Measurements from ENCODE around the gene KRT4.

KRT4 gene

DNA sequence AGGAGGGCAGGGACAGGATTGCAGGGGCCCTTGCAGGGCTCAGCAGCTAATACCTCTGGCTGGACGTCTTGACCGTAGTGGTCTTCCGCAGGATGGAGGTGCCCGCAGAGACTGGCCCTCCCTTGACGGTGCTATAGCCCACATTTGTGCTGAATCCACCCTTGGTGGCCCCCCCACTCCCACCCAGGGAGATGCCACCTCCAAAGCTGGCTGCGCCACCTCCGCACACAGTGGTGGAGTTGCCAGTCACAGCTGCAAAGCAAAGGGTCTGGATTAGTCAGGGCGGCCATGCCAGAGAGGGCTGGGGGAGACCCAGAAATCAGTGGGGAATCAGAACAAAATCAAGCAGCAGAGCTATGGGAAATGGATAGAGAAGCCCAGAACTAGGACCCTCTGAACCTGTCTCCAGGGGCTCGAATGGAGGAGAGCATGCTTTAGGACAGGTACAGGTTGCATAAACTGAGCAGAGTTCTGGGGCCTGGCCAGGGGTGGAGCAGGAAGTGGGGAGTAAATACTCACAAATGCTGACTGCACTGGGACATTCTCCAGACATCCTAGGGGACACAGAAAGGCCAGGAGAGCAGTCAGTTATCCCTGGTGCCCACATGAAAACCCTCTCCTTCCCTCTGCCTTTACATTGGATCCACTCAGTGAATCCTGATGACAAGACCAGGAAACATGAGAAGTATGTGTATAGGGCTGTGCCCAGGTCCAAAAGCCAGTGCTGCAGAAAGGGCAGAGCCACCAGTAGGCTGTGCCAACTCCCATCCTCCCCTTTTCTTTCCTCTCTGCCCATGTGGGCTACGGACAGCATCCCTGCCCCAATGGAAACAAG is 8.1 kb upstream of the KRT4 start:
- no peak for DNase-seq

DNA sequence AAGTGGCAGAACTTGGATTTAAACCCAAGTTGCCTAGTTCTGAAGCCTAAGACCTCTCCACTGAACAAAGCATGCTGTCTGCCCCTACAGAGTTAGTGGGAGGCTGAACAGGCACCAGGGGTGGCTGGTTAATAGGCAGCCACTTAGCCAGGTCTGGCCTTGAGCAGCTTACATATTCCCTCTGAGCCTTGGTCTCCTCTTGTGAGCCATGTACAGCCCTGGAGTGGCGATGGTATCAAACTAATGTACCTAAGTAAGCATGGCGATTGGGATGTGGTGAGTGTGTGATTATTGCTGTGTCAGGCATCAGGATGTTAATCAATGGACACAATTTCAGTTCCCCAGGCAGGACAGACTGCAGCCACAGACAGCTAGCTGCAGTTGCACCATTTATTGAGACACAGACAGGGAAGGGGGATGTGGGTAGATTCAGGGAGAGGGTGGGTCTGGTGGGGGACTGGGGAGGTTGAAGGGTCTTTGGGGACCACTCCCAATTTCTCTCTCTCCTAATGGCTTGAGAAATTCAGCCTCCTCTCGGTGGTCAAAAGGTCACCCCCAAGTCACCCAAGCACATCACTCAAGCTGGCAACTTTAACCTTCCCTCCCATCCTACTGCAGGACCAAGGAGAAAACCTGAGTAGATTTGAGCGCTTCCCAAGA is 7.3 kb upstream of the KRT4 start:
- DNase-seq: no peak

DNA sequence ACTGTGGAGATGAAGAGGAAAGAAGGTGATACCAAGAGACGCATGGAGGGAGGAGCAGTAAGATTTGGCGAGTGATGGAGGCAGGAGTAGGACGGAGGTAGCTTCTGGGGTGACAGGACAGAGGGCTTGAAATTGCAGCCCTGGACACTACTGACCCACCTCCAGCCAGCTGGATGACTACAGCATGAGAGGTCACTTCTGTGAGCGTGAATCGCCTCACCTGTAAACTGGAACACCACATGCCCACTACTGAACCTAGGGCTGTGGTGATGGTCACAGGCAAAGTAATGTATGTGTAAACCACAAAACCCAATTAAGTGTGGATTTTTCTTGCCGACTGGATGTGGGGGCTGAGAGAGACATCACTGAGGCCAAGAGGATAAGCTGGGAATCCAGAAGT is 6.6 kb upstream of the KRT4 start:
- no peak for DNase-seq

DNA sequence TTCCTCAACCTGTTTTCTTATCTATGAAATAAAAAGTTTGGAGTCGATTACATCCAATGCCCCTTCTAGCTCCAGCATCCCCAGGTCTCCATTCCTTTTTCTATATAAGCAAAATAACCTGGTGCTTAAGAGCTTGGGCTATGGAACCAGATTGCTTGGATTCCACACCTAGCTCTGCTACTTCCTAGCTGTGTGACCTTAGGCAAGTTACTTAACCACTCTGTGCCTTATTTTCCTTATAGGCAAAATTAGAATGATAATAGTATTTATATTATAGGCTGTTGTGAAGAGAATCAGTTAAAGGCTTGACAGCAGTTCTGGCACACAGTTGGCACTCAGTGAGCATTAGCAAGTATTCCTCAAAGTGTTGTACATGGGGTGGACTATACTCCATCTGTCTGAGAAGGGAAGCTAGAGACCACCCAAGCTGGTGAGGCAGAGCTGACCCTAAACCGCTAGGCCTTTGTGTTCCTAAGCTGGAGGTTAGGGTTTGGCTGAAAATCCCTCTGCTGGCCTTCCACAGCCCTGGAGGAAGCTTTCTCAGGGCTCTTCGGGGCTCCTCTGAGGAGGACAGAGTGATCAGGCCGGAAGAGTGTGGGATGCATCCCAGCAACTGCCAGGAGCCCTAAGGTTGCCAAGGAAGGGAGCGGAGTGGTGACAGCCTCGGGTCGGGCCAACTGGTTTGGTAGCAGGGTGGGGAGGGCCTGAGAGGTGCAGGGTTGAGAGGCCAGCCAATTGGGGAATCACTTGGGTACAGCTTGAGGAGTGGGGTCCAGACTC is 6.0 kb upstream of the KRT4 start:
- no peak for DNase-seq

DNA sequence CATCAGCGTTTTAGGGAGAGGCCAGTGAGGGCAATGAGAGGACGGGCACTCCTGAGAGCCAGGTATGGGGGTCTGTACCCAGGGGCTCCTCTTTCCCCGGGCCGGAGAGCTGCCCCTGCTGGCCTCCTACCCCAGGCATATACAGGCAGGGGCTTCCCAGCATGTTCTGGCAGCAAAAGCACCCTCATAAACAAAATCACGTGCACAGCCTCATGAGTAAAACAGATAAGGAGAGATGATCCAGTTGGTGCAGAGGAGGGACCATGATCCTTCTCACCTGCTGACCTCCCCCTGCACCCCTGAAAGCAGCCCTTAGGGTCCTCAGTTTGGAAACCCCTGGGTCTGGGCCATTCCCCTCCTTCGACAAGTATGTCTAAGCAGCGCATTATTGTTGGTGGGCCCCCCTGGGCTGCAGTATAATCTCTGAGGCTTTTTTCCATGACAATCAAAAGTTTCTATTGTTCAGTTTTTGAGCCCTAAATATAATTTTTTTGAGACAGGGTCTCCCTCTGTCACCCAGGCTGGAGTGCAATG is 5.0 kb upstream of the KRT4 start:
- no peak for DNase-seq

DNA sequence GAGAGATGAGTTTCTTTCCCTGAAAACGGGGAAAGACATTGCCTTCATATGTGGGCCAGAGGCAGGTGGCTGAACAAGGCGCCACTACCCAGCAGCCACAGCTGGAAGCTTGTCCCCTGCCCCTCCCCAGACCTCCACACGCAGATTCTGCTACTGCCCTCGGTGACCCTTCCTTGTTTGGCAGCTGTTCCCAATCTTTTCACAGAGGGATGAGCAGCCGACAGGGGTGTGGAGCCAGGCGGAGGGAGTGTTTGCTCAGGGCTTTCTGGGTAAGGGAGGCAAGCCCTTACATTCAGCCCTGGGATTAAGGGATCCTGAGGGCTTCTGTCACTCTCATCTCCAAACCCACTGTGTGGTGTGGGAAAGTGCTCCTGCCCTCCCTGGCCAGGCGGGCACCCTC is 4.5 kb upstream of the KRT4 start:
- DNase-seq: no peak

DNA sequence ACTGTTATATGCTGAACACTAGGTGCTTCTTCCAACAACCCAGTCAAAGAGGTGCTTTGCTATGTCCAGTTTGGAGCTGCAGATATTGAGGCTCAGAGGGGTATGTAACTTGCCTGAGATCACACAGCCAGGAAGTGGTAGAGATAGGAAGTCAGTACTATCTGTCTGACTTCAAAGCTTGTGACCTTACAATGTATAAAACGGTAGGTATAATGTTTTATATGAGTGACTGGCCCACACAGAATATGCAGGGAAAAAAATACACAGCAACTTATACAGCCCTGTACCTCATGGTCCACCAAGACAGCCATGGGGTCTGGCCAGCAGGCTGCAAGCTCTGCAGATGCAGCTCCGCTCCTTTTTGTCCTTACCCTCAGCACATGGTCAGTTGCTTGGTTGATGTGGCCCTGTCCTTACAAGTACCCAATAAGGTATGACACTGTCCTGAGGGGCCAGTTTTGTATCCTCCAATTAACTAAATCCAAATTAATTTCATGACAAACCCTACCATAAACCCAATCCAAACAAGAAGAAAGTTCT is 3.9 kb upstream of the KRT4 start:
- DNase-seq: peak in 1 of 5 experiments; percentile 21

DNA sequence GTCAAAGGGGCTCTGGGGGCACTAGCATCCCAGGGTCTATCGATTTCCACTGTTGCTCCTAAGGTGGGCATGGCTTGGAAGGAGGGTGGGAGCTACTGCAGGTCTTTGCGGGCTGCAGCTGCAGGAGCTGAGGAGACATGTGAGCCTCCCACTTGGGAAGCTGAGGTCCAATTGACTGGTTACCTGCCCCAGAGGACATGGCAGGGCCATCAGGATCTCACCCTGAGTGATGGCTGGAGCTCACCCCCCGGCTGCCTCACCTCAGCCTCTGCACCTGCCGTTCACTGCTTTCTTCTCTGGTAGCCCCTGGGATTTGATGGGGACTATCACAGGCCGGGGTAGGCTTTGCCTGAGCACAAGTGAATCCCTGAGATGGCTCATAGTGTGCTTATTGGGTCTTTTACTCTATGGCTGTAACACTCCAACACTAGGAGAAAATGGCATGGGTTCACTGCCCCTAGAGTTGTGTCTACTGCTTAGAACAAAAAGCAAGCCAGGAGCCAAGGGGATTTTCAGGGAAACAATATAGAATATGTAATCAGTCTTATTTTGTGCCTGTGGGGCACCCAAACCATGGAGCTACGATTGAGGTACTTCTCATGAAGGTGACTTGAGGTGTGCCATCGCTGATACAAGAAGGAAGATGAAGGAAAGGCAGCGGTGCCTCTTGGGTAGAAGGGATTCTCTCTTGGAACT is 3.2 kb upstream of the KRT4 start:
- DNase-seq: no peak

DNA sequence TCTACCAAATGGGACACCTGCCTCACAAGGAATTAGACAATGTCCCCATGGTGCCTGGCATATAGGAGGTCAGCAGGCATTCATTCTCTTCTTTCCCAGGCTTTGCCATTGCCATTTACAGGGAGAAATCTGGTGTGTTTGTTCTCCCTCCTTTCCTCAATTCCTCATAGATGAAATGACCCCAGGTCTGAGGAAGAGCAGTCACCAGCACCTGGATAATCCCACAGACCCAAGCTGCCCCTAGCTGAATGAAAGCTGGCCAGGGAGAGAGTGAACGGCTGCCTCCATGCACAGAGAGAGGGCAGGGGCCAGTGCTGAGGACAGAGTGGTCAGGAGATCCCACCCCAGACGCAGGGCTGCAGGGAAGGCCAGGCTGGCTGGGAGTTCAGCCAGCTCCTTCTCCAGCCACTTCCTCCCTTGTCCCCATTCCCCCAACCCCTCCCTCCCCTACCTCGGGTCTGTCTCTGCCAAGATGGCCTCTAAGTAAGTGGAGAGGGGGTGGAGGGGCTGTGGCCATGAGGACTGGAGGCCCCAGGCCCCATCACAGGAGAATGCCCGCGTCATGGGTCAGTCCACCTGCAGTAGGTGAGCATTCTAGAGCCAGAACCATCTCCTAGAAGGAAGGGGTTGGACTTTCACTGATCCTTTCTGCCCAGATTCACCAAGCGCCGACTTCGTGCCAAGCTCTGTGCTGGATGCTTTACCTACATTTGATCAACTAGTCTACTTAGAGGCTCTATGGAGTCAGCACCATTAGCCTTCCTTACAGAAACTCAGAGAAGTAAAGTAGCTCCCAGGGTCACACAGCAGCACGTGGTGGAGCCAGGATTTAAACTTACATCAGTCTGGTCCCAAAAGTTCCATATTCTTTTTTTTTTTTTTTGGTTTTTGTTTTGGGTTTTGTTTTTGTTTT is 2.0 kb upstream of the KRT4 start:
- no peak for DNase-seq

DNA sequence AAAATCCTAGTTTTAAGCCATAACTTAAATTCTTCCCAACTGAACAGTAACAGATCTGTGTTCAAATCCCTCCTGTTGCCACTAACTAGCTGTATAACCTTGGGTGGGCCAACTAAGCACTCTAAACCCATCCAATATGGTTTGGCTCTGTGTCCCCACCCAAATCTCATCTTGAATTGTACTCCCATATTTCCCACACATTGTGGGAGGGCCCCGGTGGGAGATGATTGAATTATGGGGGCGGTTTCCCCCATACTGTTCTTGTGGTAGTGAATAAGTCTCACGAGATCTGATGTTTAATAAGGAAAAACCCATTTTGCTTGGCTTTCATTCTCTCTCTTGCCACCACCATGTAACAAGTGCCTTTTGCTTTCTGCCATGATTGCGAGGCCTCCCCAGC is 1.2 kb upstream of the KRT4 start:
- DNase-seq: no peak

DNA sequence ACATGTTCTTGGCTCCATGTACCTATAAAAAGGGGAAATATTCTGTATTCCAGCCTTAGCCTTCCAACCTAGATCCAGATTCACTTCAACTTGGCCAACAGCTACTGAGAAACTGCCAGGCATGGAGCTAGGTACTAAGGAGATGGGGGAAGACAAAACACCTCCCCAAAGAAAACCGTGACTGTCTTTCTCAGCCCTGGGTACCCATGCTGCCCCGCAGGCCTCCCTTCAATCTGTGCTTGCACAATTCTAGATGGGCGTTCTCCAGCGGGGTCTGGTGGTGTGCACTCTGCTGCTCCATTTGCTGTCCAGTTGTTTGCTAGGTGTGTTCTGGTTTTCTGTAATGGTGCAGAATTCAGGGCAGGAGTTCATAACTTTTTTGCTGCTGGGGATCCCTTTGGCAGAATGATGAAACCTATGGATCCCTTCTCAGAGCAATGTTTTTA is 817 bp upstream of the KRT4 start:
- no peak for DNase-seq

DNA sequence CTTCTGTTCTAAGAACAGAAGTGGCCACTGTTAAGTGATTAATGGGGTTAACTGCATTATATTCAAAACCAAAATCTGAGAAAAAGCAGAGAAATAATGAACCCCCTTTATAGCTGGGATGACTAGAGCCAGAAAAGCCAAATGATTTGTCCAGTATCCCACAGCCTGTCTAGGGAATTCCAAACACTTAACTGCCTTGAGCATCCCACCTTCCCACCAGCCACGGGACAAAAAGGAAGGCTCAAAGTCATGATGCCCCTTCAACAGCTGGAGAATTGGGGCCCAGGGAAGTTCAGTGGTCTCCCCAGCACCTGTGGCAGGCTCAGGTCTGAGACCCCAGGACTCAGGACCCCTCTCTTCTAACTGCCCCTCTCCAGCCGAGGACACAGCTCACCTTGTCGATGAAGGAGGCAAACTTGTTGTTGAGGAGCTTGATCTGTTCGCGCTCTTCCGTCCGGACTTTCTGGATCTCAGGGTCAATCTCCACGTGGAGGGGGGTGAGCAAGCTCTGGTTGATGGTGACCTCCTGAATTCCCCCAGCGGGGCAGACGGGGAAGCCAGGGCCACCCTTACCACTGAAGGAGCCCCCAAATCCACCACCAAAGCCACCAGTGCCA is 605 bp downstream of the KRT4 start:
- DNase-seq: no peak

DNA sequence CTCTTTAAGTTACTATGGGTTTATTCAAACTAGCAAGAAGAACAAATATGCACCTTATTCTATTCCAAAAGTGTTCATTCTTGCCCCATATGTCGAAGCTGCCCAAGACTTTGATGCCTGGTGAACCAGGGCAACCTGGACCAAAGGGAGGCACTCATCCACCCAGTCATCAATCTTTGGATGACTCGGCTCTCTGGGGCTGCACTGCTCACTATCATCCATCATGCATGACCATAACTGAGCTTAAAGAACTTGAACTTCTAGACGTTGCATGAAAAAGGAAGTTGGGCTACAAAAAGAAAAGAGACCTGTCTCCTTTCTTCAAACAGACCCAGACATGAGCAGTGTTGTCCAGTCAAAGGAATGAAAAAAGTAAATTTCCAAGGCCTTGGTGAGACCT is 1.2 kb downstream of the KRT4 start:
- DNase-seq: no peak

DNA sequence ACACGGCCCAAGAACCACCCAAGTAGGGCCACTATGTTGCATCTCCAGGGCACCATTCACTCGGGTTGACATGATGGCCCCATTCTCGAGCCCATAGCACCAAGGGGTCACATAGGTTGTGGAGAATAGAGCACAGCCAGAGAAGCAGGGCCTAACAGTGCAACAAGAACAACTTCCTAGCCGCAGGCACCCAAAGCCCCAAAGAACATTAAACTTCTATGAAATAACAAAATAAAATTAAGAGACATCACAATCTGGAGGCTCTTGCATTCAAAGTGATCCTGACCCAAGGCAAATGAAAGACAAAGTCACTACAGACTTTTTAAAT is 1.9 kb downstream of the KRT4 start:
- no peak for DNase-seq

DNA sequence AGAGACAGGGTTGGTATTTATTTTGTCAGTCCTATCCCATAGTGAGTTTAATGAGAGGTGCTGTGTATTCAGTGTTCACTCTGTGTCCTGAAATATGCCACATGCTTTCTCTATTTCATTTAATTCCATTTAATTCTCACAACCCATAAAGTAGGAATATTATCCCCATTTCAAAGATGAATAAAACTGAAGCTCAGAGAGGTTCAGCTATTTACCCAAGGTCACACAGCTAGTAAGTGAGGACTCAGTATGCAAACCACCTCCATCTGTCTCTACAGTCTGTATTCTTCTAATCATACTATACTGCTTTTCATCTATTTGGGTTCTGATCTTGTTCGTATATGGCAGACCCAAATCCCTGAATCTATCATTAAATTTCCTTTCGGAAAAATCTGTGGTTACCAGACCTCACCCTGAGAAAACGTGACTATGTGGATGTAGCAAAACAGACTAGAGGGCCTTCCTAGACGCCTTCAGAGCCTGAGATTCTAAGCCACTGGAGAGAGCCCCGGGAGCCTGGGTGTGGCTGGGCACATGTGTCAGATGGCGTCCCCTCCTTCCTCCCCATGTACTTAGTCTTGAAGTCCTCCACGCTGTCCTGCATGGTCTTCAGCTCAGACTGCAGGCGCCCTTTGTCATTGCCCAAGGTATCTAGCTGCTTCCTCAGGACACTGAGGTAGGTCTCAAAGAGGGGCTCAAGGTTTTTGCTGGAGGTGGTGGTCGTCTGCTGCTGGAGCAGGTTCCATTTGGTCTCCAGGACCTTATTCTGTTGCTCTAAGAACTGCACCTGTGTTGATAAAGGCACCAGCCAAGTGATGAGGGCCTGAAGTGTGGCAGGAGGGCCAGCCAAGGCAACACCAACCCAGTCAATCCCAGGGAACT is 2.5 kb downstream of the KRT4 start:
- no peak for DNase-seq

DNA sequence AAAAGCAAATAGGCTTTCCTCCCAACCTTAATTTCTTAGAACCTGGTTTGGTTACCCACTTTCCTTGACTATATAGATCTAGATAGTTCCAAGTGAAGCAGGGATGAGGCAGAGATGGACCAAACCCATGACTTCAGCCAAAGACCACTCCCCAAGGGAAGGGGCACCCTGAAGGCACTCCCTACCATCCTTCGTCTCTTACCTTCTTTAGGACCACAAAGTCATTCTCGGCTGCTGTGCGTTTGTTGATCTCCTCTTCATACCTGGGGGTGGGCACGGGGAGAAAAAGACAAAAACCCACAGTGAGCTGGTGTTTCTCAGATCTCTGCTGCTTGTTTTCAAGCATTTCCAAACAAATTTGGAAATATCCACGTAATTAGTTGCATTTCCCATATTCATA is 3.4 kb downstream of the KRT4 start:
- no peak for DNase-seq

DNA sequence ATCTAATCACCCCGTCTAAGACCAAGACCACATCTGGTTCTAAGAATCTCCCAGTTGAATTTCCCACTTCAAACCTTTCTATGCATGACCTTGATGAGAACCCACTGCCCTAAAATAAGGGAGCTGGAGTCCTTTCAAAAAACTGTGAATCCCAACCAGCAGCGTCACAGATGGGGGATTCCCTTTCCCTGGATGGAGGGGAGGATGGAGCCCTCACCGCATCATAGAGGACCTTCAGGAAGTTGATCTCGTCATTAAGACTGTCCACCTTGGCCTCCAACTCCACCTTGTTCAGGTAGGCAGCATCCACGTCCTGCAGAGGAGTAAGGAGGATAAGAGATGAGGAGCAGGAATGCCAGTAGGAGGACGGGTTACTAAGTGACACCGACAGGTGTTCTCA is 4.8 kb downstream of the KRT4 start:
- no peak for DNase-seq

DNA sequence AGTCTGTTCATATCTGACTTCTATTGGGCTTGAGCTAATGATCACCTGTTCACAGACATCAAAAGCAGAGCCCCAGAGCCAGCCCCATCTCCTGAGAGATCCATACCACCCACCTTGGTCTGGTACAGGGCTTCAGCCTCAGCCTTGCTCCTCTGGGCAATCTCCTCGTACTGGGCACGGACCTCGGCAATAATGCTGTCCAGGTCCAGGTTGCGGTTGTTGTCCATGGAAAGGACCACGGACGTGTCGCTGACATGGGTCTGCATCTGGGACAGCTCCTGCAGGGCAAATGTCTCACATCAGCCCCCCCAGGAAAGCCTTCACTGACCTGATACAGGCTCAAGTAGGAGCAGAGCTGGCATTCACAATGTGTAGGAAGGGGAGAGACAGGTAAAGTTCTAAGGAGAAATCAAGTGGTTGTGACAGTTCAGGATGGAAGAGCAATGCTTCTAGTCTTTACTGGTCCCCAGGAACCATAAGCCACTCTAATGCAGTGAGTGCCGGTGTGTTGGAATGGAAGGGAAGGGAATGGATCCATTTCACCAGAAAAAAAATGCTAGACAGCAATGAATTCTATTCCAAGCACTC is 5.2 kb downstream of the KRT4 start:
- DNase-seq: no peak
